CD4-positive, alpha-beta T cell treated with Interleukin-10 for 1 hour (primary cell): ENCODE results near the gene EDN3.

Source experiments
- DNase-seq: peaks from one replicate; pipeline ENCODE4 v3.0.0-alpha.2; 2020

EDN3 gene

GRCh38 chr20:59371431-59371830, 71.0 kb downstream of the EDN3 start:
- no peak for DNase-seq

GRCh38 chr20:59374261-59374660, 73.8 kb downstream of the EDN3 start:
- no peak for DNase-seq

- no peak for DNase-seq
Measured at GRCh38 chr20:59375541-59375940, 75.1 kb downstream of the EDN3 start.
